A549 (cell line): ENCODE measurements around the gene ZSWIM5.

Experiments used
- CTCF ChIP-seq: fragments of >200 bp; sonication (Bioruptor Twin); formaldehyde crosslinking; IDR thresholded peaks from 3 replicates; pipeline ENCODE4 v1.5.1; 2016
- PBX3 ChIP-seq: IDR thresholded peaks from 2 replicates; pipeline ENCODE4 v1.6.1; 2012
- POLR2A ChIP-seq: IDR thresholded peaks from 2 replicates; pipeline ENCODE4 v1.6.1; 2012; ENCODE audit warnings: mild to moderate bottlenecking, low read length
- POLR2AphosphoS2 ChIP-seq: conservative IDR thresholded peaks from 2 replicates; pipeline ENCODE4 v1.6.1; 2012; ENCODE audit warnings: low read length, improper control_type of control experiment, inconsistent platforms
- RCOR1 ChIP-seq: fragments of 150-350 bp; IDR thresholded peaks from 2 replicates; pipeline ENCODE4 v1.6.1; 2014; ENCODE audit warnings: antibody characterized with exemption, low read length, low read depth

- TF ChIP-seq CTCF (no peak), PBX3 (no peak), POLR2A (no peak), RCOR1 (no peak), POLR2AphosphoS2 (no peak)
These were observed 199.1 kb downstream of the ZSWIM5 start for GRCh38 chr1:45007311-45007710.
